NCI-H1694 (cell line): ENCODE measurements around the gene TMCO4.
A peak's percentile ranks its signal among the peaks of the same experiment; 100 is the strongest.

Source experiments
- DNase-seq: peaks from one replicate; lab custom pipeline; 2025; lab: John Stamatoyannopoulos, UW

Gene TMCO4

GRCh38 chr1:19775317-19775716 lies 24.4 kb downstream of the TMCO4 start:
- no peak for DNase-seq

- DNase-seq, result no peak
Observed at GRCh38 chr1:19774180-19774785, 25.4 kb downstream of the TMCO4 start.

- no peak for DNase-seq
Observed at GRCh38 chr1:19773485-19773884, 26.2 kb downstream of the TMCO4 start.

DNA sequence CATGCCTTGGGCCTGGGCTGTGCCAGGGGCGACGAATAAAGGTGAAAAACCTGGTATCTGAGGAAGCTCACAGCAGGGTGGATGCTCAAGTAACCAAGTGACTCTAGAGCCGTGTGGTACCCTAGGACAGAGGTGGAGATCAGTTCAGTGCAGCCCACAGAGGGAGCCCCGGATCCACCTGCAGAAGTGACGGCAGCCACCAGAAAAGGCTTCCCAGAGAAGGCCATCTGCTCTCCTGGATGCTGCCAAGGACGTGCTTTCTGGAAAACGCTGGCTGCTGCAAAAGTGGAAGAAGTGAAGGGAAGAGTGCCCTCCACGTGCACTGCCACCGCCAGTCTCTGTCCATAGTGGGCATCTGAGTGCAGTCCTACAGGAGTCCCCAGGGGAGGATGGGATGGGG lies 27.7 kb downstream of the TMCO4 start:
- DNase-seq, result peak; percentile 40

- DNase-seq, result no peak
Observed at GRCh38 chr1:19771350-19771749, 28.4 kb downstream of the TMCO4 start.

DNA sequence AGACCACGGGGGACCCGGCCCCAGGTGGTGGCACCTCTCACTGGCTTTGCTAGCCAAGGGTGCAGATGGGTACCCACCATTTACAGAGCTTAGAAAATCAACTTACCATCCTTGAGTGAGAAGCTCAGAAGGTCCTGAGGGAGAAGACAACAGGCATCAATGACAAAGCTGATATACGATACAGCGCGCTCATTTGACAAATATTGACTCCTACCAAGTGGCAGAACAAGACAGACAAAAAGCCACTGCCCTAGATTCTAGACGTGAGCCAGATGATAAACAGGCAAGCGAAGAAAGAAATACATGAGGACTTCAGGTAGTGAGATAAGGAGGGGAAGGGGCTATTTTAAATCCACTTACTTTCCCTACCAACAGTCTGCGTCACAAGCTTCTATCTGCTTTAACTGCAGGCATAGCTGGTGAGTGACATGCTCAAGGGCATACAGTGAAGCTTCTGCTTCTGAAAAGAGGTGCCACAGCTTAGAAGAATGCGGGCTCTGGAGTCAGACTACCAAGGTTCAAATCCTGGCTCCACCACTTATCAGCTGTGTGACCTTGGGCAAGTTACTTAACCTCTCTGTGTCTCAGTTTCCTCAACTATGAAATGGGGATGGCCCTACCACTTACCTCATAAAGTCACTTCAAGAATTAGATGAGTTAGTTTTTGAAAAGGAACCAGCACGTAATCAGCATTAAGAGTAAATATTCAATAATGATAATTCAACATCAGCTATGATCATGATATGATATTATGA lies 29.1 kb downstream of the TMCO4 start:
- DNase-seq, result no peak

DNA sequence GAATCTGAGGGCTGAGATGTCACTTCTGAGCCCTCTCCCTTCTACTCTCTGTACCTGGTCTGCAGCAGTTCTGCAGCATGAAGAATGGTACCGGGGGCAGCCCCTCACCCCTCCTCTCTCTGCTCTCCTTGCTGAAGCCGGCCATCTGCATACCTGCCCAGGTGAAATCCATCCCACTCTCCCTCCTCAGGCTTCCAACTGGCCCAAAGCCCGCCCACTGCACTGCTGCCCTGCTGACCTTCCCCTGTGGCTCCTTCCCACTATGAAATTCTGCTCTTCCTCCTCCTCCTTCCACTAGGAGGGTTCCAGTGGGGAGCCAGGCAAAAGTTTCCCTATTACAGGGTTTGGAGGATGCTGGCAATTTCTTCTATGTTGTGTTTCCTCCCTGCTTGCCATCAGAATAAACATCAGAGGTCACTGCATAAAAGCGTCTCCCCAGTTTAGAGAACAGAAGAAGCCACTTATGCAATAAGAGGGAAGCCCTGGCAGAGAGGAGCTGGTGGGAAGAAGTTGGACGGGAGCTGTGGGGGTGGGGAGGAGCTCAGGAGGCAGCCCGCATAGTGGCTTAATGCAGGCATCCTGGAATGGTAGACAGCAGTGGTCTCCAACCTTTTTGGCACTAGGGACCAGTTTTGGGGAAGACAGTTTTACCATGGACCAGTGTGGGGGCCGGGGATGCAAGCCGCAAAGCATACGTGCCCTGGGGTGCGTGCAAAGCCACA lies 30.3 kb downstream of the TMCO4 start:
- DNase-seq, result no peak

DNA sequence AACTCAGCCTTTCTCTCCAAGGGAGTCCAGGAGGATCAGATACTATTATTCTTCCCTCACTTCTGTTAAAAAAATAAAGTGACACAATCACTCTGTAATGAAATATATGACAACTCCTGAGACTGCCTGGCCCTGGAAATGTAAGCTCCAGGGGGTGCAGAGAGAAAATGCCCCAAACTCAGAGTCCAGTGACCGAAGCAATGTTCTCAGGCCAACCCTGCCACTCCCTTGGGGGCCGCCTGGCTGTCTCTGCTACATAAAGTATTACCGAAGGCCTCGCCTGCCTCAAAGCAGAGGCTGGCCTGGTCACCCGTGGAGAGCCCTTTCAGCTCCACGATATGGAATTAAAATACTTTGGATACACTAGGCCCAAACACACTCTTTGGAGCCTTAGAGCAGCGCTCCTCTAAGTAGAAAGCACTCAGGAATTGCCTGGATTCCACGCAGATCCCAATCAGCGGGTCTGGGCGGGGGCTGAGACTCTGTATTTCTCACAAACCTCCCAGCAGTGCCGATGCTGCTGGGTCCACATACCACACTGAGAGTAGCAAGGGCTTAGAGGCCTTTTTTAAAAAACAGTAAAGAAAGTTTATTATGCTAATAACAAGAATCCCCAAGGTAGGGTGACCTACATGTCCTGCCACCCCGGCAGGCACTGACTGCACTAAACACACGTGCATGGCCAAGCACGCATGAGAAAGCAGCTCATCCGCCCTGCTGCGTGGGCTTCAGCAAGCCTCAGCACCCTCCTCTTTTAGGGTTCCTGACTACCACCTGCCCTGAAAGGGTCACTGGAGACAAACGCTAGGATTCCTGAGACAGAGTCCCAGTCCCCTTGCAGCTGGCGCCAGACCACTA lies 31.1 kb downstream of the TMCO4 start:
- no peak for DNase-seq

DNA sequence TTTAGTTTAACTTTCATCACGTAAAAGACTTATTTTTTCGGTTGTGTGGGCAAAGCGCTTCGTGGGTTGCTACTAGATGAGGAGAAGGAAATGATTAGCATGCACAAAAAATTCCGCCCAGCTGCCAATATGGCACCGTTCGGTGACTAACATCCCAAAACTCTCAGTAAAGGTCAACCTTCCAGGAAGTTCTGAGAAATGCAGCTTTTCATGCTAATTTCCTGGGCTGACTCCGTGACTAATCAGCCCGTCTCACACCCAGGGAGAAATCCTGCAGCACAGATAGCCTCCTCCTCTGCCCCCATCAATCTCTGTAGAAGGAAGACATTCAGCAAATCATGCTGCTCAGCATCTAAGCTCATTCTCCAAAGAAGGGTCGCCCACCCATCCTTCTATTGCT lies 34.1 kb downstream of the TMCO4 start:
- DNase-seq, result no peak

DNA sequence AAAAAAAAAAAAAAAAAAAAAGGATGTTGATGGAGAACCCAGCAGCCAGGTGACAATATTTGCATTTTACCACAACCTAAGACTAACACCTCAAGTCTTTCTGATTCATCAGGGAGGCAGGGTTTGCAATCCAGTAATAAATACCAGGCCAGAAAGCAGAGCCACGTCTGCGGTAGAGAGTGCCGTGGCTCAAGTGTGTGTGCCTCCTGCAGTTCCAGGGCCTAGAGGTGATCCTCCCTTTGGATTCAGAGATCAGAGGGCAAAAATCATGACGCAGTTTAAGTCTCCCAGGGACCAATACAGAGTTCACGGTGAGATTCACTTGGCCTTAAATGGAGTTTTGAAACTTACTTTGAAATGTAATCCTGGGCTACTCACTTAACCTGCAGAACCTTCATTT lies 34.9 kb downstream of the TMCO4 start:
- no peak for DNase-seq

GRCh38 chr1:19762175-19762779 lies 37.4 kb downstream of the TMCO4 start:
- DNase-seq, result peak; percentile 12

GRCh38 chr1:19759740-19760089 lies 40.0 kb downstream of the TMCO4 start:
- DNase-seq, result no peak

GRCh38 chr1:19758227-19758830 lies 41.4 kb downstream of the TMCO4 start:
- no peak for DNase-seq

GRCh38 chr1:19757641-19758040 lies 42.1 kb downstream of the TMCO4 start:
- no peak for DNase-seq

DNA sequence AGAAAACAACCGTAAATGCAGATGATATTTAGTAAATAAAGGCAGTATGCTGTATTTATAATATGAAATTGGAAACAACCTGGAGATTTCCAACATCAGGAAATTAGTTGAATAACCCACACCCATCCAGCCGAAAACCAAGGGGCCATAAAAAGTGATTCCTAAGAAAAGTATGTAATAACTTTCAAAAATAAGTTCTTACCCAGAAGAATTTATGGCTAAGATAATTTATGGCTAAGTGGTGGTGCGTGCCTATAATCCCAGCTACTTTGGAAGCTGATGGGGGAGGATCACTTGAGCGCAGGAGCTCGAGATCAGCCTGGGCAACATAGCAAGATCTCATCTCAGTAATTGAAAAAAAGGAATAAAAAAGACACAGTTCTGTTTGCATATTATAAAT lies 43.2 kb downstream of the TMCO4 start:
- DNase-seq, result no peak

GRCh38 chr1:19754482-19754881 lies 45.2 kb downstream of the TMCO4 start:
- DNase-seq, result no peak

DNA sequence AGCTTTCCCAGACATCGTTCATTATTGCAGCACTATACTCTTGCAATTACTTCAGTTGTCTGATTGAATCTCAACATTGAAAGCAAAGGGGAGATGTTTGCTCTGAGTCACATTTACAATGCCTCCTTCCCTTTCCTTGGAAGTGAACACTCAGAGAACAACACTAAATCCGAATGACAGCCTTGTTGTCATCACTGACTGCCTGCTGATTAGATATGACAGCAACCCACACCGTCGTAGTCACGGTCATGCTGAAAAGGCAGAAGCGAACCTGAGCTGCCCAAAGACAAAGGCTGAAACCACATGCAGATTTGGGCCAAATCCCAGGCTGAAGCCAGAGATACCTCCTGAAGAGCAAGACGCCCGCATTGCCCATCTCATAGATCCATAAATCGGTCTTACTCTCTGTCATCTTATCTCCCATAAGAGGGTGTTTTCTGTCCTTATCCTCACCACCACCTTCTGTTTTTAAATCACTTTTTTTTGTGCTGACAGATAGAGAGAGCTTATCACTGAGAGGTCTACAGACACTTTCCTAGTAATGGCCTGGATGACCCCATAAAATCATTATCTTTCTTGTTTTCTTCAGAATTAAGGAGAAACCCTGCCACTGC lies 47.5 kb downstream of the TMCO4 start:
- DNase-seq, result no peak

DNA sequence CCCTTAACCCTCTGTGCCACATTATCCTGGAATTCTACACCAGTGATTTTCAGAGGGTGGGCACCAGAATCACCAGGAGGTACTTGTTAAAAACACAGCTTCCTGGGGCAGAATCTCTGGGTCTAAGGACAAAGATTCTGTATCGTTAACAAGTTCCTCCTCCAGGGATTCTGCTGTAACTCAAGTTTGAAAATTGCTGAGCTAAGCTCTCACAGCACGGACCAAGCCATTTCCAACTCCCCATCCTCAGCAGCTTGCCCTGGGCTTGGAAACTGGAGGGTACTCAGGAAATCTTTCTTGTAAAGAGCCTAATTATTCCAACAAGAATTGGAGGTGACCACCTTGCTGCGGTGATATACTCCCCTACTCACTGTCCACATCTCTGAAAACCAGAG lies 48.8 kb downstream of the TMCO4 start:
- no peak for DNase-seq

- DNase-seq, result no peak
Observed at GRCh38 chr1:19750101-19750881, 49.4 kb downstream of the TMCO4 start.

GRCh38 chr1:19749685-19750084 lies 50.0 kb downstream of the TMCO4 start:
- DNase-seq, result no peak
